GM12891 (cell line): ENCODE data around the gene FGD3.

Experiments used
- DNase-seq: peaks from one replicate; pipeline ENCODE4 v3.0.0; 2011; ENCODE audit warnings: low spot score; ENCODE audit not compliant: insufficient read length
- FAIRE-seq: peaks from 2 replicates; lab custom pipeline; 2011; peaks lifted over from hg19 to GRCh38; lab: Jason Lieb, UNC
- PAX5 ChIP-seq: IDR thresholded peaks from 2 replicates; pipeline ENCODE4 v1.6.1; 2011; ENCODE audit warnings: low read length, moderate library complexity, mild to moderate bottlenecking; ENCODE audit not compliant: insufficient read depth, severe bottlenecking
- POLR2A ChIP-seq: IDR thresholded peaks from 2 replicates; pipeline ENCODE4 v1.6.1; 2011; ENCODE audit warnings: low read depth, low read length, control low read depth
- POLR2AphosphoS5 ChIP-seq: IDR thresholded peaks from 2 replicates; pipeline ENCODE4 v1.6.1; 2011; ENCODE audit warnings: low read depth, low read length, control low read depth
- POU2F2 ChIP-seq: IDR thresholded peaks from 2 replicates; pipeline ENCODE4 v1.6.1; 2011; ENCODE audit warnings: low read depth, mild to moderate bottlenecking, control low read depth, low read length, moderate library complexity
- SPI1 ChIP-seq: IDR thresholded peaks from 2 replicates; pipeline ENCODE4 v1.6.1; 2011; ENCODE audit warnings: low read depth, low read length, control low read depth
- TAF1 ChIP-seq: IDR thresholded peaks from 2 replicates; pipeline ENCODE4 v1.6.1; 2011; ENCODE audit warnings: low read depth, low read length, control low read depth

The FGD3 gene

GRCh38 chr9:93083592-93084470 is 136.5 kb downstream of the FGD3 start:
- FAIRE-seq (no peak), DNase-seq (no peak)
- no peak for TF ChIP-seq POU2F2
- TF ChIP-seq POLR2A: no peak
- TF ChIP-seq SPI1: no peak
- TF ChIP-seq POLR2AphosphoS5: no peak
- no peak for TF ChIP-seq PAX5
- no peak for TF ChIP-seq TAF1

GRCh38 chr9:93084471-93084881 is 137.2 kb downstream of the FGD3 start:
- no peak for FAIRE-seq
- TF ChIP-seq POU2F2: no peak
- no peak for TF ChIP-seq SPI1
- no peak for TF ChIP-seq POLR2AphosphoS5
- TF ChIP-seq POLR2A: no peak
- TF ChIP-seq TAF1: no peak
- TF ChIP-seq PAX5: no peak

GRCh38 chr9:93085676-93086075 is 138.4 kb downstream of the FGD3 start:
- DNase-seq (no peak), FAIRE-seq (peak; percentile 13)
- no peak for TF ChIP-seq SPI1

More at GRCh38 chr9:93084471-93084881, 137.2 kb downstream of the FGD3 start:
- DNase-seq: no peak
